Measurements from ENCODE around the gene TTC7B. TPM values are rescaled to one million over a fixed set of nuclear protein-coding genes. Genes with fewer than 3 reads are reported as not detected.

TTC7B gene
- total and polyA plus RNA-seq, 9 of the 15 experiments (the other 6 are each of a cell fraction or from before 2014, with no cell fraction given), result 2.2 to 77.2 (median 36.7) TPM

DNA sequence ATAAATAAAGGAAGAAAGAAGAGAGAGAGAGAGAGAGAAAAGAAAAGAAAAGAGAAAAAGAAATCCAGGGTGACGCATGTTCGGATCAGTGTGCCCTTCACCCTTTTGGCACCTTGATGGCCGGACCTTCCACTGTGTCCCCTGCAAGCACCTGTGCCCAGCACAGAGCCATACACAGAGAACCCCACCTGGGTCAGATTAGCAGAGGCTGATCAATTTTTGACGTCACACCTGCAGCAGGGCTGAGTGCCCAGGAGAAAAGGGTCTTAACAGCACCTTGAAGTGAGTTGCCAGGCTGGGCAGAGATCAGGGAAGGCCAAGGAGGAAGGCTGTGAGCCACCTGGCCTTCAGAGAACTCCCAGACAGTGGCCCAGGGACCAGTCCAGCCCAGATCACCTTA is 305.0 kb downstream of the TTC7B start:
- TF ChIP-seq RBM25 (IDR thresholded peaks at IDR 0.05; ENCODE audit: low read depth, low read length, severe bottlenecking), result no peak
- no peak for TF ChIP-seq HNRNPK (IDR thresholded peaks at IDR 0.05; ENCODE audit: low read depth, low read length, poor library complexity, severe bottlenecking)
- no peak for TF ChIP-seq ZNF24 (IDR thresholded peaks at IDR 0.05)
- no peak for TF ChIP-seq PATZ1 (CRISPR knock-in tag; IDR thresholded peaks at IDR 0.05; ENCODE audit: borderline replicate concordance)
- TF ChIP-seq ZNF23 (CRISPR knock-in tag; IDR thresholded peaks at IDR 0.05), result no peak
- TF ChIP-seq, protein P1, sequence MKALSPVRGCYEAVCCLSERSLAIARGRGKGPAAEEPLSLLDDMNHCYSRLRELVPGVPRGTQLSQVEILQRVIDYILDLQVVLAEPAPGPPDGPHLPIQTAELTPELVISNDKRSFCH (CRISPR knock-in tag; IDR thresholded peaks at IDR 0.05), result no peak
- TF ChIP-seq, protein P1 (tag; IDR thresholded peaks at IDR 0.05), result no peak
- TF ChIP-seq FOS (IDR thresholded peaks at IDR 0.05; ENCODE audit: extremely low read depth, insufficient read length), result no peak
- TF ChIP-seq THAP7 (CRISPR knock-in tag; IDR thresholded peaks at IDR 0.05), result no peak
- CTCF ChIA-PET (ENCODE audit: low intra/inter-chr PET ratio), result no interaction called here
- Histone ChIP-seq H4K20me1 (replicated peaks; ENCODE audit: control insufficient read depth, insufficient read depth, low read length) (no peaks in the 10 kb centered on the region), H3K9ac (ENCODE audit: insufficient read depth in 1 of 2, low read depth in 2 of 2, low read length in 2 of 2) (no peak overlapping the region), H3K4me1 (replicated peaks in 1 of 2; ENCODE audit: control insufficient read depth in 2 of 2, insufficient read depth in 2 of 2, low read length in 2 of 2) (peaks cover 0 to 11% of the 10 kb centered on the region in 2 experiments; a peak in 3 of 5 replicates), H3K9me3 (replicated peaks; ENCODE audit: control insufficient read depth, insufficient read depth, low read depth, low read length) (no peaks in the 10 kb centered on the region), H3K9me1 (ENCODE audit: control insufficient read depth, insufficient read depth, low read length) (no peaks in the 10 kb centered on the region), H3K27ac (ENCODE audit: extremely low read depth, low read depth, low read length) (no peak overlapping the region), H3K36me3 (ENCODE audit: control insufficient read depth, insufficient read depth, low read length) (no peaks in the 10 kb centered on the region), H3K4me3 (no peak overlapping the region), H3K4me2 (ENCODE audit: insufficient read depth, low read length) (no peak overlapping the region), H2AFZ (ENCODE audit: low read depth, low read length) (no peak overlapping the region), H3K79me2 (ENCODE audit: control insufficient read depth, insufficient read depth, low read length) (no peaks in the 10 kb centered on the region), H3K27me3 (ENCODE audit: control insufficient read depth in 2 of 2, insufficient read depth in 2 of 2, low read length in 2 of 2) (peaks cover 0 to 17% of the 10 kb centered on the region in 2 experiments; a peak in 2 of 5 replicates)
- in situ Hi-C loops (cut with MboI) (no loop called here), intact Hi-C loops (cut with micrococcal nuclease) (no loop called here)
- DNase-seq (ENCODE audit: extremely low read depth in 1 of 4, low spot score in 3 of 4), result no peak
- 0% methylated on average over 1 of the region's 4 CpGs for WGBS (ENCODE audit: insufficient coverage, low coverage, missing lambda C conversion rate)
- POLR2A ChIA-PET, result interaction anchor here (0.6 kb wide), 1 partner anchor 89 kb away, joined by 4 read pairs; no protein-coding TSS in a partner anchor
- FAIRE-seq, result no peak
- no TSS peak for BruUV-seq (replicated peaks)
- ATAC-seq, result no peak

Measured in K562 (cell line).